DMS153 treated with DMSO at 0.1 percent for 48 hours (cell line): ENCODE data around the gene CNOT6.
"Not testable (repeated sequence)": the region's sequence is repeated elsewhere in the genome, so short reads cannot be mapped to it uniquely, and the experiment has no call there.

Experiments used
- DNase-seq: peaks from one replicate; lab custom pipeline; 2025; ENCODE audit not compliant: unreplicated experiment; lab: John Stamatoyannopoulos, UW

Gene CNOT6

DNA sequence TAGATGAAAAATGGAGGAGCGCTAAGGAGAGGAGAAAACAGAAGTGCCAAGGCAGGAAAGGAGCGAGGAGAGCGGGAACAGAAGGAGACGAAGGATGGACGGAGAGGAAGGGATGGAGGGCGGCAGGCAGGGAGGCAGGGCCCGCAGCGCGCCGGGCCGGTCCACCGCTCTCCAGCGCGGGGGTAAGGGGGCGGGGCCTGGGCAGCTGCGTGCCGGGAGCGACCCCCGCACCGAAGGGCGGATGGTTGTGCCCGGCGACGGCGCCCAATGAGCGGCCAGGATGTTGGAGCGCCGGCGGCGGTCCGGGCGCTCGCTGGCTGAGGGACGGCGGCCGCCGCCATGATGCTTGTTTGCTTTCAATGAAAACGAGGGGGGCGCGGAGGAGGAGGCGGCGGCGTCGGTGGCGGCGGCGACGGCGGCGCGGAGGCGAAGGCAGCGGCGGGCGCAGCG lies at the start of gene CNOT6:
CNOT6 (plus strand) TSS at position 320 of the 450 bp plus-strand sequence. CDS start 34,898 bp downstream, outside the sequence.
- peak; percentile 51 for DNase-seq

DNA sequence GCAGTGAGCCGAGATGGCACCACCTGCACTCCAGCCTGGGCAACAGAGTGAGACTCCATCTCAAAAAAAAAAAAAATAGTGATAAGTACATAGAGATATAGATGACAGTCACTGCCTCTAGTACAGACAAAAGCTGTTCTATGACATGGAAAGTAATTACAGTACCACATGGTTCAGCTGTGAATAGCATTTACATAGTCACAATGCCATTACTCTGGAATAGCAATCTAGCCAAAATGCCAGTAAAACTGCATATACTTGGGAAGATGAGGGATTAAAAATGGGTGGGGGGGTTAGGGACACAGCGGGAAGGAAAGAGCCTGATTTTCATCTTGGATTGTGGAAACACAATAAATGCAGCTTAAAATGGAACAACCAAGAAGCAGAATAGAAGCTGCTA lies 39.4 kb upstream of the CNOT6 start:
- no peak for DNase-seq

DNA sequence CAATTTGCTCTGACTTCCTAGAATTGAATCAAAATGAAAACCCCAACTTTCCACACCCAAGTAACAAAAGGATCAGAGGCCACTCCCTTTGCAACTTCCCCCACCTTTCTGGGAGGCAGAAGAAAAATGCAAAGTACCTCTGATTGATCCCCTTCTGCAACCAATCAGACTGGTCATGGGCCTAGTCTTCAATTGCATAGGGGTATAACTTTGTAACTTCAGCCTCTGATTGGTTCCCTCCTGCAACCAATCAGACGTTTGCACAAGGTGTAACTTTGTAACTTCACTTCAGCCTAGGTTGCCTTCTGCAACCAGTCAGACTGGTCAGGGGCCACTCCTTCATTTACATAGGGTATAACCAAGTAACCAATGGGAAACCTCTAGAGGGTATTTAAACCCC lies 38.3 kb upstream of the CNOT6 start:
- no peak for DNase-seq

GRCh38 chr5:180456792-180457191 lies 37.4 kb upstream of the CNOT6 start:
- no peak for DNase-seq

DNA sequence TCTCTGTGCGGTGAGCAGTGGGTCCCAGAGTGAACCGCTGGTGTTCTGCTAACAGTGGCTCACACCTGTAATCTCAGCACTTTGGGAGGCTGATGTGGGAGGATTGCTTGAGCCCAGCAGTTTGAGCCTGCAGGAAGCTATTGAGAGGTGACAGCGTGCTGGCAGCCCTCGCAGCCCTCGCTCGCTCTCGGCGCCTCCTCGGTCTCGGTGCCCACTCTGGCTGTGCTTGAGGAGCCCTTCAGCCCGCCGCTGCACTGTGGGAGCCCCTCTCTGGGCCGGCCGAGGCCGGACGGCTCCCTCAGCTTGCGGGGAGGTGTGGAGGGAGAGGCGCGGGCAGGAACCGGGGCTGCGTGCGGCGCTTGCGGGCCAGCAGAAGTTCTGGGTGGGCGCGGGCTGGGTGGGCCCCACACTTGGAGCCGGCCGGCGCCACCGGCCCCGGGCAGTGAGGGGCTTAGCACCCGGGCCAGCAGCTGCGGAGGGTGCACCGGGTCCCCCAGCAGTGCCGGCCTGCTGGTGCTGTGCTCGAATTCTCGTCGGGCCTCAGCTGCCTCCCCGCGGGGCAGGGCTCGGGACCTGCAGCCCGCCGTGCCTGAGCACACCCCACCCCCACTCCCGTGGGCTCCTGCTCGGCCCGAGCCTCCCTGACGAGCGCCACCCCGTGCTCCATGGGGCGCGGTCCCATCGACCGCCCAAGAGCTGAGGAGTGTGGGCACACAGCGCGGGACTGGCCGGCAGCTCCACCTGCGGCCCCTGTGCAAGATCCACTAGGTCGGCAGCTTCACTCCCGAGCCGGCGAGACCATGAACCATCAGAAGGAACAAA lies 35.1 kb upstream of the CNOT6 start:
- DNase-seq, result not testable (repeated sequence)

- not testable (repeated sequence) for DNase-seq
These were observed 34.5 kb upstream of the CNOT6 start for GRCh38 chr5:180459674-180460142.

- DNase-seq, result no peak
These were observed 33.3 kb upstream of the CNOT6 start for GRCh38 chr5:180460834-180461233.

DNA sequence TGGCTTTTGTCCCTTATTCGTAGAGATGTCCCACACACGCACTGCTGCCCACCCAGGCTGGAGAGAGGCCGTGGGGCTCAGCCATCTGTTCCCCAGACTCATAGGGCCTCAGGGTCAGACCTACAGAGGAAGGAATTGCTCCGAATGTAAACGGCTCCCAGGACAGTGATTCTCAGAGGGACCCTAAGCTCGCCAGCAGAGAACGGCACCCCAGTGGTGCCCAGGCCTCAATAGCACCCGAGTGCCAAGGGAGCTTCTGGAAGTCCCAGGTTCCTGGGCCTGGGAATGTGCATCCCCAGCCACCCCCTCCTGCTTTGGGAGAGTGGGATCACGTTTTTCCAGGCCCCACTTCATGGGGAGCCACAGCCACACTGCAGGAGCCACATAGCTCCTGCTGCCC lies 32.9 kb upstream of the CNOT6 start:
- no peak for DNase-seq

DNA sequence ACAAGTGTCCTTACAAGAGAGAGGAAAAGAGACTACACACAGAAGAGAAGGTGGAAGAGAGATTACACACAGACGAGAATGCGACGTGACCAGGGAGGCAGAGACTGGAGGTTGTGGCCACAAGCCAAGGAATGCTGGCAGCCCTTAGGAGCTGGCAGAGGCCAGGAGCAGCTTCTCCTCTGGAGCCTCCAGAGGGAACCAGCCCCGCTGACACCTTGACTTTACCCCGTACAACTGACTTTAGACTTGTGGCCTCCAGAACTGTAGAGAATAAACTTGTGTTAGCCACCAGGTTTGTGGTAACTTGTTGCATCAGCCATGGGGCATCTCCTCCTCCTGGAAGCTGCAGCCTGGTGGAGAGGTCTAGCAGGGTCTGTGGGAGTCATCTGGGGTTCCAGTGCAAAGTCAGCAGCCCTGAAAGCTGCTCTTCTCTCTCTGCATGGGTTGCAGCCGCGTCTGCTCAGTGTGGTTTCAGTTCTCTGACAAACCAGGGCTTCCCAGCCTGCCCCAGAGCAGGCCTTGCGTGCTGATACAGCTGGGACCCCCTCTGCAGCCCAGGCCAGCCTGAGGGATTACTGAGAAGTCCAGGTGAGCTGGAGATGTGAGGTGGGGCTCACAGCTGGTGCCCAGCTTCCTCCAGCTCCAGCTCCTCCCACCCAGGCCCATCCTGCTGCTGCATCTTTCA lies 30.8 kb upstream of the CNOT6 start:
- DNase-seq, result no peak

DNA sequence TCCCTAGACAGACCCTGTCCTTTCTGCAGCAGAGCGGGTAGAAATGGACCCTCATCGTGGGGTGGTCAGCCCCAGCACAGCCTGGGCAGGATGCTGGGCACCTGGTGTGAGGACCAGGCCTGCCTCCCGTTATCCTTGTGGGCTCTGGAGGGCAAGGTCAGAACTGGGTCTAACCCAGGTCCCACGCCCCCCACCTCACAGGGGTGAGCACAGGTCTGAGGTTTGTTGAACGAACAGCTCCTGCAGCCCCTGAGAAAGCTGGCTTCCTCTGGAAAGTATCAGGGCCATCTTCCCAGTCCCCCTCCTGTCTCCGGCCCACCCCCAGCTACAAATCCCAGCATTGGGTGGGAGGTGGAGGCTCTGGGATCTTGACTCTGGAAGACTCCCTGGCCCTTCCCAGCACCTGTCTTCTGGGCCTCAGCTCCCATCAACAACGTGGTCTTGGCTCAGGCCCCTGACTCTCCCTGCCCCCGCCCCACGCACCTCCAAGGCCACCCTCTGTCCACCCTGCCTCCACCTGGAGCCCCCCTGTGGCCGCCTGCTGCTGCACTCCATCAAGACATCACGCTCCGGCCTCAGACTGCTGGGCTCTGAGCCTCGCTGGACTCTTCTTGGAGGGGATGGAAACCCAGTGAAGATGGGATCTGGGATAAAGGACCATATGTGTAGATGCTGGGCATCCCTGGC lies 30.1 kb upstream of the CNOT6 start:
- no peak for DNase-seq

- DNase-seq, result no peak
These were observed 29.6 kb upstream of the CNOT6 start for GRCh38 chr5:180464603-180464970.

GRCh38 chr5:180465052-180465451 lies 29.1 kb upstream of the CNOT6 start:
- DNase-seq, result not testable (repeated sequence)

DNA sequence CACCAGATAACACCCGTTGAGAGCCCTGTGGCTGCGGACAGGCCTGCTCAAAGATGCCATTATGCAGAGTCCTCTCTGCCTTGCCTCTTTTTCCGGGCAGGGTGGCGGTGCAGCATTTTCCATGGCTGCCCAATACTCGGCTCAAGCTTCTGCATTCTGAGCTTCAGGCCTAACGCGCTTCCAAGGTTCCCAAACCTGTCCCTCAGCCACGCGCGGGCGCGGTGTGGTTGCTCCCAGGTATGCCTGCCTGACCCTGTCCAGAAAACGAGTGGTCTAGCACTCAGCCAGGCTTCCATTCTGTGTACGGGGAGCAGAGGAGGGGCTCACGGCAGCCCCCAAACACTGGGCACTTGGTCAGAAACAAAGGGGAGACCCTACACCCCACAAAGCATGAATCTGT lies 27.9 kb upstream of the CNOT6 start:
- no peak for DNase-seq

DNA sequence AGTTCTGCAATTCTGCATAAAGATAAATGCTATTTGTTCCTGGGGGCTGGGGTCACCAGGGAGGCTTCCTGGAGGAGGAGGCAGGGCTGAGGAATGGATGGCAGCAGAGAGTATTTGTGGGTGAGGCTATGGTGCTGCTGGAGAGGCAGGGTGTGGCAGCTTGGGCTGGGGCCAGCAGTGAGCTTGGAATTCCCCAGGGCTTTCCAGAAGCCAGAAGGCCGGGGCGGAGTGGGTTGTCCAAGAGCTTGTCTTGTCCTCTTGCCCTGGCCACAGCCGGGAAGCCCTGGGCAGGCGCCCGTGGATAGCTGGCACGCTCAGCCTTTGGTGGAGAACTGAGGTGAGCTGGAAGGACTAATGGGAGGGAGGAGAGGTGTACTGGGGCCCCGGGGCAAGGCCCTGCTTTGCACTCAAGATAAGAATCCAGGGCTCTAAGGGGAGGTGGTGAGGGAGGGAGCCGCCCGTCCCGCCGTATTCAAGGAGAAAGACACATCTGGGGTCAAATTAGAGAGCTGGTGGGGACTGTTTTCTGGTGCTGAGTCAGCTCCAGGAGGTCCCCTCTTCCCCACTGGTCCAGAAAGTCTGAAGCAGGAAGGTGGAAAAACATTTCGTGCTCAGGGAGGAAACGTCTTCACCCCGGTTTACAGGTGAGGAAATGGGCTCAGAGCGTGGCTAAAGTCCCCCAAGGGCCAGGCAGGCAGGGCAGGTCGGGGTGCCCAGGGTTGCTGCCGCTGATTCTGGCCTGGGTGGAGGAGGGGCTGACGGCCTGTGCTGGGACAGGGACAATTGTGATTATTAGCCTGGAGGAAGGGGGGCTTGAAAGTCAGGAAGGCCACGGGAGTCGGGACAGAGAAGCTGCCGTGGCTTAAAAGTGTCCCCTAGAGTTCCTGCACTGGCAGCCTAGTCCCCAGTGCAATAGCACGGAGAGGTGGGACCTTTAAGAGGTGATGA lies 26.9 kb upstream of the CNOT6 start:
- DNase-seq, result no peak

- DNase-seq, result no peak
These were observed 26.0 kb upstream of the CNOT6 start for GRCh38 chr5:180467989-180468731.

DNA sequence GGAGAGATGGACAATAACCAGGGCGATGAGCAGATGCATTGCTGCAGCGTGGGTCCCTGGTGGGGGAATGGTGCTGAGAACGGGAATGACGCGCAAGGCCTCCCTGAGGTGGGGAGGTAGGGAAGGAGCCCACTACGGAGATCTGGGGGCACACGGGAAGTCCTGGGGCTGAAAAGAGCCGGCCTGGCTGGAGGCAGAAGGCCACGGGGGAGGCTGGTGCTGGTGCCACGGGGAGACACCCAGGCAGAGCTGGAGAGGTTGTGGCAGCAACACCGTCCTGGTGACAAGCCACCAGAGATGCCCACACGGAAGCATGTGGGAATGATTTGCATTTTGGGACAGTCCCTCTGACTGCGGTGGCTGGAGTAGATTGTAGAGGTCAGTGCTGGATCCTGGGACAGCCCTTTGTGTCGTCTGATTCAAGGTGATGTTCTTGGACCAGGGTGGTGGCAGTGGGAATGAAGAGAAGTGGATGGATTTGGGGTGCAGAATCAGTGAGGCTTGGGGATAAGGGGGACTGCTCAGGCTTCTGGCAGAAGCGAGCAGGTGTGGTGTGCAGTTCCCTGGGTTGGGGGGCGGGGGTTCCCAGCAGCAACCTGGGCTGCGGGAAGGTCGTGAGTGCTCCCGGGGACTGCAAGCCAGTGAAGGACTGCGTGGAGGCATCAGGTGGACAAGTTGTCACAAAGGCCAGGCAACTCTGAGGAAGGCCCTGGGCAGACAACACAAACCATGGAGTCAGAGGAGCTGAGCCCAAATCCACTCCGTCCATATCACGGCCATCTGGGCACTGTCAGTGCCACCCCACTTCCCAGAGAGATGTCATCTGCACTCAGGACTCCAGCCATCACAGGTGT lies 25.2 kb upstream of the CNOT6 start:
- no peak for DNase-seq

DNA sequence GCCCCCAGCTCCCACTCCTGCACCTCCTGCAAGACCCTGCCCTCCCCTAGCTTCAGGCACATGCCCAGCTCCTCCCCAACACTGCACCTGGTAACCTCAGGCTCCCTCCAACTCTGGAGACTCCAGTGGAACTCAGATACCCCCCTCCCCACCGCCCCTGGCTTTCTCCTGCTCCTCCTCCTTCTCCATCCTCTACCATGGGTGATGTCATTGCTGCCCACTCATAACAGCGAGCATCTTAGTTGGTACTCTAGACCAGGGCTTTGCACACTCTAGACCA lies 24.7 kb upstream of the CNOT6 start:
- no peak for DNase-seq

DNA sequence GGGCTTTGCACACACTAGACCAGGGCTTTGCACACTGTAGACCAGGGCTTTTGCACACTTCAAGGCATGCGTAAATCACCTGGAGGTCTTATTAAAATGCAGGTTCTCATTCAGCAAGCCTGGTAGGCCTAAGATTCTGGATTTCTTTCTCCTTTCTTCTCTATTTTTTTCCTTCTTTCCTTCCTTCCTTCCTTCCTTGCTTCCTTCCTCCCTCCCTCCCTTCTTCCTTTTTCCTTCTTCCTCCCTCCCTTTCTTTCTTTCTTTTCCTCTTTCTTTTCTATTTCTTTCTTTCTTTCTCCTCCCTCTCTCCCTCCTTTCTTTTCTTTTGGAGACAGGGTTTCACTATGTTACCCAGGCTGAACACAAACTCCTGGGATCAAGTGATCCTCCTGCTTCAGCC lies 24.3 kb upstream of the CNOT6 start:
- DNase-seq, result no peak

- no peak for DNase-seq
These were observed 23.8 kb upstream of the CNOT6 start for GRCh38 chr5:180470361-180470760.
